Spleen (tissue), 11 donors: Measurements from ENCODE around the gene INSL3. TPM values are rescaled to one million over a fixed set of nuclear protein-coding genes. Genes with fewer than 3 reads are reported as not detected.
A peak's percentile ranks its signal among the peaks of the same experiment; 100 is the strongest.

Experiments used
- DNase-seq: peaks from one replicate; pipeline ENCODE4 v3.0.0-alpha.2; 2020
- H3K27ac ChIP-seq, 8 donors: fragments of 200-600 bp; sonication (generic) in 7 of 8; 1 replicate in 4 of 8; 2 replicates in 4 of 8; pipeline versions ENCODE4 v1.5.0 to v1.8.0; 2016 to 2021; ENCODE audit warnings: inconsistent platforms in 4 of 8, mild to moderate bottlenecking in 4 of 8, moderate library complexity in 1 of 8
- H3K27me3 ChIP-seq, 7 donors: fragments of 200-600 bp; sonication (generic) in 6 of 7; replicated peaks in 1 of 7; 1 replicate in 4 of 7; 2 replicates in 3 of 7; pipeline versions ENCODE4 v1.5.0 to v1.8.0; 2016 to 2021; ENCODE audit warnings: inconsistent platforms in 3 of 7, mild to moderate bottlenecking in 1 of 7
- H3K36me3 ChIP-seq, 6 donors: fragments of 200-600 bp; sonication (generic) in 5 of 6; 1 replicate in 4 of 6; 2 replicates in 2 of 6; pipeline versions ENCODE4 v1.5.0 to v1.8.0; 2016 to 2021; ENCODE audit warnings: inconsistent platforms in 2 of 6
- H3K4me1 ChIP-seq, 6 donors: fragments of 200-600 bp; sonication (generic) in 5 of 6; 1 replicate in 3 of 6; 2 replicates in 3 of 6; pipeline versions ENCODE4 v1.5.0 to v1.8.0; 2016 to 2021; ENCODE audit warnings: inconsistent platforms in 3 of 6
- H3K4me3 ChIP-seq, 8 donors: fragments of 200-600 bp; sonication (generic) in 7 of 8; 1 replicate in 4 of 8; 2 replicates in 4 of 8; pipeline versions ENCODE4 v1.5.0 to v1.8.0; 2016 to 2021; ENCODE audit warnings: inconsistent platforms in 4 of 8, mild to moderate bottlenecking in 4 of 8, moderate library complexity in 2 of 8
- H3K9me3 ChIP-seq, 8 donors: fragments of 200-600 bp; sonication (generic) in 7 of 8; 1 replicate in 4 of 8; 2 replicates in 4 of 8; pipeline versions ENCODE4 v1.5.0 to v1.8.0; 2016 to 2021; ENCODE audit warnings: inconsistent platforms in 4 of 8
- POLR2A ChIP-seq, 3 donors: fragments of 450-650 bp; IDR thresholded peaks; one replicate each; pipeline ENCODE4 v1.5.1; 2017; ENCODE audit warnings: antibody characterized with exemption in 3 of 3, mild to moderate bottlenecking in 1 of 3
- POLR2AphosphoS5 ChIP-seq, 3 donors: sonication (generic); formaldehyde crosslinking; IDR thresholded peaks; one replicate each; pipeline ENCODE4 v1.5.1; 2017; ENCODE audit warnings: antibody characterized with exemption in 3 of 3
- WGBS, 5 donors: extraction: QIAGEN DNeasy Blood & Tissue Kit in 3 of 5; methylation state at CpG; one replicate each; pipeline versions ENCODE4 v1.1.5 to v1.1.7; 2013 to 2018; 5-methylcytosine and 5-hydroxymethylcytosine counted together
- intact Hi-C: fragments of 100-400 bp; cut with DNase I; formaldehyde crosslinking; loops from one replicate; pipeline ENCODE4 v1.15.0; 2023; ENCODE audit warnings: low total_unique reads
- polyA plus RNA-seq, 3 donors: library from polyadenylated mRNA; stranded (reverse); fragments of 200-250 nt; gene quantifications; one replicate each; pipeline ENCODE4 v1.2.1, GENCODE V29; 2013
- total RNA-seq, 7 donors: library from RNA; depleted of rRNA in 3 of 7; stranded (reverse); fragments of >200 nt in 3 of 7; fragmentation: NEBNext Ultra II Directional in 4 of 7; extraction: Animal tissue kit (Norgen Biotek cat#: 25700) in 4 of 7; gene quantifications; one replicate each; pipeline versions ENCODE4 v1.1.0 to v1.2.1, GENCODE V29; 2016 to 2021
- TF ChIP-seq, protein P1 (sequence below), 11 experiments: fragments of 200-600 bp in 7 of 11; fragments of 450-650 bp in 4 of 11; sonication (generic) in 4 of 11; IDR thresholded peaks in 8 of 11; conservative IDR thresholded peaks in 3 of 11; 1 replicate in 7 of 11; 2 replicates in 4 of 11; pipeline versions ENCODE4 v1.4.0 to v1.8.0; 2016 to 2021; ENCODE audit warnings: antibody characterized with exemption in 11 of 11, inconsistent platforms in 4 of 11, mild to moderate bottlenecking in 1 of 11
- donor health status: healthy with polysubstance abuse.
- donor health status: DM: no; HTN: no; CAD: no; lungs with moderate emphysema.
- donor health status: DM: no; HTN: no; CAD: no.
- donor health status: Bipolar disorder and iron deficiency.
- donor health status: healthy.
- donor health status: DM: no; HTN: no; CAD: no.
- donor health status: DM: yes; HTN: yes; CAD: no.

Gene INSL3
- total and polyA plus RNA-seq, 10 donors, result 2.1 to 6.3 (median 3.0) TPM

DNA sequence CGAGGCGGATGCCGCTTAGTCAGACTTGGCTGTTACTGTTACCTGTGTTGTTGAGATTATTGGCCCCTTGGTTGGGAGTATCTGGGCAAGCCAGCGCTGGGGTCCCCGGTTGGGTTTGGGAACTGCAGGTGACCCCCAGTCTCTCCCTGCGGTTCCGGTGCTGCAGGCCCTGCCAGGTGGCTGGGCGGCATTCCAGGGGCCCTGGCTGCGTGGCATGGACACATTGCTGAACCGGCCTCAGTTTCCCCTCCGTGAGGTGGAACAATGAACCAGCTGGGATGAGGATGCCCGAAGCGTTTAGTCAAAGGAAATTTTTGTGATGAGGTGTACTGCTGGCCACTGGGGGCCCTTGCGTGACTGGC is 25.8 kb downstream of the INSL3 start:
- TF ChIP-seq POLR2A (IDR thresholded peaks at IDR 0.05), result no peak
- no peak for TF ChIP-seq POLR2AphosphoS5 (IDR thresholded peaks at IDR 0.05)
- TF ChIP-seq, protein P1, sequence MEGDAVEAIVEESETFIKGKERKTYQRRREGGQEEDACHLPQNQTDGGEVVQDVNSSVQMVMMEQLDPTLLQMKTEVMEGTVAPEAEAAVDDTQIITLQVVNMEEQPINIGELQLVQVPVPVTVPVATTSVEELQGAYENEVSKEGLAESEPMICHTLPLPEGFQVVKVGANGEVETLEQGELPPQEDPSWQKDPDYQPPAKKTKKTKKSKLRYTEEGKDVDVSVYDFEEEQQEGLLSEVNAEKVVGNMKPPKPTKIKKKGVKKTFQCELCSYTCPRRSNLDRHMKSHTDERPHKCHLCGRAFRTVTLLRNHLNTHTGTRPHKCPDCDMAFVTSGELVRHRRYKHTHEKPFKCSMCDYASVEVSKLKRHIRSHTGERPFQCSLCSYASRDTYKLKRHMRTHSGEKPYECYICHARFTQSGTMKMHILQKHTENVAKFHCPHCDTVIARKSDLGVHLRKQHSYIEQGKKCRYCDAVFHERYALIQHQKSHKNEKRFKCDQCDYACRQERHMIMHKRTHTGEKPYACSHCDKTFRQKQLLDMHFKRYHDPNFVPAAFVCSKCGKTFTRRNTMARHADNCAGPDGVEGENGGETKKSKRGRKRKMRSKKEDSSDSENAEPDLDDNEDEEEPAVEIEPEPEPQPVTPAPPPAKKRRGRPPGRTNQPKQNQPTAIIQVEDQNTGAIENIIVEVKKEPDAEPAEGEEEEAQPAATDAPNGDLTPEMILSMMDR (IDR thresholded peaks at IDR 0.05 in 8 of 11, conservative IDR thresholded peaks at IDR 0.05 in 3 of 11), result no peak
- H3K9me3 ChIP-seq, result no peaks in the 10 kb centered on the region
- peak overlapping the region in 1 of 8 donors; percentile 60 for H3K4me3 ChIP-seq
- 41 to 56% (median 48%) methylated on average over 8 to 14 of the region's 14 CpGs for WGBS, 5 donors
- intact Hi-C loops, result no loop called here
- peaks cover 3 to 53% (median 25%) of the 10 kb centered on the region in 7 donors for H3K27me3 ChIP-seq
- H3K4me1 ChIP-seq, result peaks cover 0 to 47% (median 28%) of the 10 kb centered on the region in 6 donors
- H3K27ac ChIP-seq, result no peak overlapping the region
- H3K36me3 ChIP-seq, result no peaks in the 10 kb centered on the region
- DNase-seq, result no peak

DNA sequence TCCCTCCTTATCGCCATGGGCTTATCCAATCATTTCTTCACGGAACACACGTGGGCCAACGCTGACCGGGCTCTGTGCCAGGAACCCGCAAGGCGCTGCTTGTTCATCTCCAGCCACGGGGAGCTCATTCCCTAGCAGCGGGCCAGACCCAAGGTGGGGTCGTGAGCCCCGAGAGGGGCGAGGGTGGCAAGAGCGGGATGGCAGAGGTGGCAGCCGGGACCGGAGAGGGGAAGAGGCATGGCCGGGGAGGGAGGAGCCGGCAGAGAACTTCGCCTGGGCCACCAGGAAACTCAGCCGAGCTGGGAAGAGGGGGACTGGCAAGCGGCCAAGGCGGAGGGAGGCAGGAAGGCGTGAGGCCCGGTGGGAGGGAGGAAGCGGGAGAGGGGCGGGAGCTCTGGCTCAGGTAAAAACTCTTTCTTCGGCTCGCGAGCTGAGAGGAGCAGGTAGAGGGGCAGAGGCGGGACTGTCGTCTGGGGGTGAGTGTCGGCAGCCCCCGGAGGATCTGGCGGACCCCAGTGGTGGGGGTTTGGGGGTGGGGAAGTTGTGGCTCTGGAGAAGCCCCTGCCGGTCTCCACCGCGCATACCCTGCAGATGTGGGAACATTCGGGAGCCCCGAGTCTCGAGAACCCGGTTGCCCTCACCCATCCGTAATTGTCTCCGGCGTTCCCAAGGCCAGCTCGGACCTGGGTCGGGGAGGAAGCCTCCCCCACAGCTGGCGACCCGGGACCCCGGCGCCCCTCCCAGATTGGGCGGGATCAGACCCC is 26.4 kb downstream of the INSL3 start, which contains the start of gene B3GNT3:
Gene B3GNT3, plus strand, starts transcription at position 408 of the 764 bp plus-strand sequence. CDS start 12,670 bp downstream, outside the sequence.
- TF ChIP-seq, protein P1 (IDR thresholded peaks at IDR 0.05 in 8 of 11, conservative IDR thresholded peaks at IDR 0.05 in 3 of 11), result no peak
- TF ChIP-seq POLR2AphosphoS5 (IDR thresholded peaks at IDR 0.05), result peak in 2 of 3 donors; percentile 30
- Histone ChIP-seq H3K4me1 (peaks cover 0 to 52% (median 28%) of the 10 kb centered on the region in 6 donors), H3K4me3 (peak within 1 kb of the TSS in 4 of 8 donors; percentile 10 to 60 (median 10)), H3K36me3 (no peaks in the 10 kb centered on the region), H3K9me3 (no peaks in the 10 kb centered on the region), H3K27me3 (peaks cover 3 to 53% (median 25%) of the 10 kb centered on the region in 7 donors), H3K27ac (peak within 1 kb of the TSS in 1 of 8 donors; percentile 16)
- no peak for DNase-seq
- intact Hi-C loops, result no loop called here
- 3 to 15% (median 8%) methylated on average over 39 to 50 of the region's 50 CpGs for WGBS, 5 donors

DNA sequence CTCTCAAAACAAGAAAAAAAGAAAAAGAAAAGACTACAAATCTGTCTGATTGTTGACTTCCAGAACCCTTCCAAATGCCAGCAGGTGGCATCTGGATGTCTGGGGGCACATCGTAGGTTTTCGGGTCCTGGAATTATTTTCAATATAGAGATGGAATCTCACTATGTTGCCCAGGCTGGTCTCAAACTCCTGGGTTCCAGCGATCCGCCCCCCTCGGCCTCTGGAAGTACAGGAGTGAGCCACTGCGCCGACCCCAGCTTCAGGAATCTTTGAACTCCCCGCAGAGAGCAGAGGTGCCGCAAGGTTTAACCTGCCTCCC is 26.9 kb downstream of the INSL3 start:
- no peaks in the 10 kb centered on the region for H3K9me3 ChIP-seq
- no peak for TF ChIP-seq POLR2AphosphoS5 (IDR thresholded peaks at IDR 0.05)
- TF ChIP-seq, protein P1 (IDR thresholded peaks at IDR 0.05 in 8 of 11, conservative IDR thresholded peaks at IDR 0.05 in 3 of 11), result no peak
- no peak for TF ChIP-seq POLR2A (IDR thresholded peaks at IDR 0.05)
- intact Hi-C loops, result no loop called here
- peaks cover 0 to 2% (median 0%) of the 10 kb centered on the region in 6 donors for H3K36me3 ChIP-seq
- peak overlapping the region in 2 of 8 donors; percentile 10 to 60 for H3K4me3 ChIP-seq
- peaks cover 0 to 52% (median 28%) of the 10 kb centered on the region in 6 donors for H3K4me1 ChIP-seq
- H3K27me3 ChIP-seq, result peaks cover 3 to 53% (median 25%) of the 10 kb centered on the region in 7 donors
- WGBS, 5 donors, result 47 to 80% (median 64%) methylated on average over 9 of the region's 9 CpGs
- no peak for DNase-seq
- H3K27ac ChIP-seq, result no peak overlapping the region

DNA sequence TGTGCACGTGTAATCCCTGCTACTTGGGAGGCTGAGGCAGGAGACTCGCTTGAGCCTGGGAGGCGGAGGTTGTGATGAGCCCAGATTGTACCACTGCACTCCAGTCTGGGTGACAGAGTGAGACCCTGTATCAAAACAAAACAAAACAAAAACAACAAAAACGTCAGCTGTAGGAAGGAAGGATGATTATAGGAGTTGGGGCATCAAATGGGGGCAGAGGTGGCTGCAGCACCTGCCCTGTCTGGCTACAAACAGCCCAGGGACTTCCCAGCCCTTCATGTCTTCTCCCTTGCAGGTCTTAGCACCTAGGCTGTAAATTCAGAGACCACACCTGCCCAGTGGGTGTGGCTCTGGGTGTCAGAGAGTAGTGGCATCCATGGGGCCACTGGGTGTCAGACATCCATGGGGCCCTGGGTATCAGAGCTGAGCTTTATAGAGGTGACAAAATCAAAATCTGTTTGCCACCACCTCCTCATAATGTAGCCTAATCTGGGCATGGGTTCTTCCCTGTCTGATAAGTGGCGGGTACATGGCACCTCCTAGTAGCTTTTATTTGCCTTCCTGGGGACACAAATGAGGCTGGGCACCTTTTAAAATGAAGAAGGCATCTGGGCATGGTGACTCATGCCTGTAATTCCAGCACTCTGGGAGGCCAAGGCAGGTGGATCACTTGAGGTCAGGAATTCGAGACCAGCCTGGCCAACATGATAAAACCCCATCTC is 31.1 kb downstream of the INSL3 start:
- intact Hi-C loops, result no loop called here
- H3K4me3 ChIP-seq, result no peak overlapping the region
- no peaks in the 10 kb centered on the region for H3K9me3 ChIP-seq
- H3K27me3 ChIP-seq, result peaks cover 0 to 25% (median 14%) of the 10 kb centered on the region in 7 donors
- peaks cover 0 to 43% (median 17%) of the 10 kb centered on the region in 6 donors for H3K36me3 ChIP-seq
- no peak for DNase-seq
- peaks cover 0 to 34% (median 20%) of the 10 kb centered on the region in 6 donors for H3K4me1 ChIP-seq
- 73 to 83% (median 78%) methylated on average over 6 of the region's 6 CpGs for WGBS, 5 donors
- no peak overlapping the region for H3K27ac ChIP-seq
- TF ChIP-seq, protein P1 (IDR thresholded peaks at IDR 0.05 in 8 of 11, conservative IDR thresholded peaks at IDR 0.05 in 3 of 11), result no peak
- TF ChIP-seq POLR2A (IDR thresholded peaks at IDR 0.05) (no peak), POLR2AphosphoS5 (IDR thresholded peaks at IDR 0.05) (no peak)
